NCI-H1694 treated with DMSO at 0.1 percent for 48 hours (cell line): ENCODE data around the gene MYH11.
"Not testable (repeated sequence)": the region's sequence is repeated elsewhere in the genome, so short reads cannot be mapped to it uniquely, and the experiment has no call there.

Experiments used
- DNase-seq: peaks from one replicate; lab custom pipeline; 2025; lab: John Stamatoyannopoulos, UW

MYH11 gene

DNA sequence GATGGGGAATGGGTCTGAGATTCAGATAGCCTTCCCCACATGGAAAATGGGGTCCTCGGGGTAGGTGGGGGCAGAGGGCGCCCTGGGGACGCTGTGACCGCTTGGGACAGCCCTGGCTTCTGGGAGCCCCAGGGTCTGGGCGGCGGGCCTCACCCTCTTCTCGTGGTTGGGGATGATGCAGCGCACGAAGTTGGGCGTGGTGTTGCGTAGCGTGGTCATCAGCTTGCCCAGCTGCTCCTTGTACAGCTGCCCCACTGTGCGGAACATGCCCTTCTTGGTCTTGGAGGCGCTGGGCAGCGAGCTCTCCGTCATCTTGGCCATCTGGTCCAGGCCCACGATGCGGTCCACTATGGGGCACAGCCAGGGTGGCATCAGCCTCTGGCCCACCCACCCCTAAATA lies 106.8 kb downstream of the MYH11 start:
- DNase-seq: no peak

DNA sequence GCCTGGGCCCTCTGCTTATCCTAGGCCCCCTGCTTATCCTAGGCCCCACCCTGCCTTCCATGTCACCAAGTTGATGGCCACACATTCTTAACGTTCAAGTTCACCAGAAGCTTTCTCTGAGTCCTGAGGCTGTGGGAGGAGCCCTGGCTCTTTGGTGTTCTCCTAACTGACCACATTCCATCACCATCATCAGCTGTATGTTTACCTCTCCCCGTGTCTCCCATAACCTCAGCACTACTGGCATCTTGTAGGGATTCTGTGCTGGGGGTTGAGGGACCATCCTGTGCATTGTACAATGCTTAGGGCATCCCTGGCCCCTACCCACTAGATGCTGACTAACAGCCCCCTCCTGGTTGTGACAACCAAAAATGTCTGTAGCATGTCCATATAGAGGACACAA lies 107.5 kb downstream of the MYH11 start:
- no peak for DNase-seq

DNA sequence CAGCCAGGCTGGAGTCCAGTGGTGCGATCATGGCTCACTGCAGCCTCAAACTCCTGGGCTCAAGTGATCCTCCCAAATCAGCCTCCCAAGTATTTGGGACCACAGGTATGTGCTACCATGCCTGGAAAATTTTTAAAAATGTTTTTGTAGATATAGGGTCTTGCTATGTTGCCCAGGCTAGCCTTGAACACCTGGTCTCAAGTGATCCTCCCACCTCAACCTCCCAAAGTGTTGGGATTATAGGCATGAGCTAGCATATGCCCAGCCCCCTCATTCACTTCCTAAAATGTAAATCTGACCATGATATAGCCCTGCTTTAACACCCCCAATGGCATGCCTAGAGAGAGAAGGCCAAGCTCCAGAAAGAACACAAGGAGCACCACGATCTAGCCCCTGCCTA lies 108.2 kb downstream of the MYH11 start:
- no peak for DNase-seq

DNA sequence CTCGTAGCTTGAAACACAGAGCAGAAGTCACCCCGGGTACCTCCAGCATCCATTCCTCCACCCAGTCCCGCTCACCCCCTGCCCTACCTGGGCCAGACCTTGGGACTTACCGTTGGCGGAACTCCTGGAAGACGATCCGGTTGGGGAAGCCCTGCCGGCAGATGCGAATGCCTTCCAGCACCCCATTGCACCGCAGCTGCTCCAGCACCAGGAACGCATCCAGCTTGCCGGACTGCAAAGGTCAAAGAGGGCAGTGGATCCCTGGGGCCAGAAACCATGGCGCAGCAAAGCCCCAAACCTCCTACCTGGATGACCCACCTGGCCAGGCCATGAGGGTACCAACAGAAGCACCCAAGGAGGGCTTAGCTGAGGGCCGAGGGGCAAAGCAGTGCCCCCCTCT lies 108.9 kb downstream of the MYH11 start:
- DNase-seq: no peak

DNA sequence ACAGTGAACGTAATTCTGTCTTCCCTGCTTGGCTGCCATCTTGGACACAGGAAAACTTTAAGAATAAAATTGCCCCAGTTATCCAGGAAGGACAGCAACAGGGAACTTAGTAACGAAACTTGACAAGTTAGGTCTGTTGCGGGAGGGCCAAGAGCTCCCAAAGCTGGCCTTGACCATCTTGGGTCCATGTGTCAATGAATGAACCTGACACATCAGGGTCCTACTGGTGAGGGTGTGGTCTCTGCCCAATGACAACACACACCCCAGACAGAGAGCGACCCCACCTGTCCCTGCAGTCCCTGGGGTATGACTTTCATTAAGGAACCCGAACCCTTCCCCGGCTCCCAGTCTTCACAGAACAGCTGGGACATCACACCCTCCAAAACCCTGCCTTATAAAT lies 110.5 kb downstream of the MYH11 start:
- no peak for DNase-seq

DNA sequence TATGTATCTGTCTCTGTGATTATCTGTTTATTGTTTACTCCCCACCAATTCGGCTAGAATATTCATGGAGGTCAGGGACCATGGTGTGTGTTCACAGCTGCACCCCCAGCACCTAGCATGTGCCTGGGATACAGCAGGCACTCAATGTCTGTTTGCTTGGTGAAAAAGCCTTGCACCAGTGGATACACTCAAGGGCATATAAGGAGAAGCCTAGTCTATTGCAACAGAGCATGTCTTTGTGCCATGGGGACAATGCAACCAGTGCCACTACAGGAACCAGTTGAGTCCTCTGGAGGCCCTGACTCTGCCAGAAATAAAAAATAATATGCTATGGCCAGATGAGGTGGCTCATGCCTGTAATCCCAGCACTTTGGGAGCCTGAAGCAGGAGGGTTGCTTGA lies 113.2 kb downstream of the MYH11 start:
- no peak for DNase-seq

DNA sequence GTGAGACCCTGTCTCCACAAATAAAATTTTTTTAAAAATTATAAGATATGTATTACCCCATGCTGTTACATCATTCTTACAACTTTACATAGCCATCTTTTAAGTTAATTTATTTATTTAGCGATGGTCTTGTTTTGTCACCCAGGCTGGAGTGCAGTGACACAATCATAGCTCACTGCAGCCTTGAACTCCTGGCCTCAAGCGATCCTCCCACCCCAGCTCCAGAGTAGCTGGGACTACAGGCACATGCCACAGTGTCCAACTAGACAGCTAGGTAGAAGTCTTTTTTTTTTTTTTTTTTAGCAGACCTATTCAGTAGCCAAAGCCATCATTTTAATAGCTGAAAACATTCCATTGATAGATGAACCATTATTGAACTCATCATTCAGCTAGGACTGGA lies 114.1 kb downstream of the MYH11 start:
- no peak for DNase-seq

DNA sequence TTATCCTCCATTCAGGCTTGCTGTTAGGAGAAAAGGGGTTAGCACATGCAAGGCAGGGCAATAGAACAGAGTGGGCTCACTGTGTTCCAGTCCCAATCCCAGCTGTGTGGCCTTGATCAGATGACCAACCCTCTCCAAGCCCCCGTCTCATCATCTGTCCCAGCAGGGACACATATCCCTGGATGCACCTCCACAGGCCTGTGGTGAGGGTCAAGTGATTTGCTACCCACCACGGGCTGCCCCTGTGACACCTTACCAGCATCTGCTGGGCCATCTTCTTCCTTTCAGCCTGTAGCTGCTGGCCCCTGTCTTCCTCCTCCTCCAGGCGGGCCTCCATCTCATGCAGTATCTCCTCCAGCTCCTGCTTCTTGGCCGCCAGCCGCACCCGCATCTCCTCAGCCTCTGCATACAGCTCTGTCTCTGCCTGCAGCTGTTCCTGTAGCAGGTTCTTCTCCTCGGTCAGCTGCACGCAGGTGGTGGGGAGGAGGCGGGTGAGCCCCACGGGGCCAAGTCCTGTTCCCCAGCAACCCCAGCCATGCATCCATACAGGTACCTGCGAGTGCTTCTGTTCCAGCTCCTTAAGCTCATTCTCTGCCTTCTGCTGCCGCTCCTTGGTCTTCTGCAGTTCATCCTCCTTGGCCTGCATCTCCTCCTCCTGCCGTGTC lies 115.5 kb downstream of the MYH11 start:
- no peak for DNase-seq

DNA sequence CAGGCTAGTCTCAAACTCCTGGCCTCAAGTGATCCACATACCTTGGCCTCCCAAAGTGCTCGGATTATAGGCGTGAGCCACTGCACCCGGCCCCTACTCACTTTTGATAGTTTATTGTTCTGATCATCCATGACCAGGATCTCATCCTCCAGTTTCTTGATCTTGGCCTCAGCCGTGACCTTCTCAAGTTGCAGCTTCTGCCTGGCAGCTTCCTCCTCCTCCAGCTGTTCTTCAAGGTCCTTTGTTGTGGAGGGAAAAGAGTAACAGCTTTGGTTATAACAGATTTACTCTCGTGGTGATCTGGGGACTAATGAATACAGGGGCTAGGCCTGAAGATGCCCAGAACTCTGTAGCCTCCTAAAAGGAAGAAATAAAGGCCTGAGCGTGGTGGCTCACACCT lies 116.9 kb downstream of the MYH11 start:
- no peak for DNase-seq

DNA sequence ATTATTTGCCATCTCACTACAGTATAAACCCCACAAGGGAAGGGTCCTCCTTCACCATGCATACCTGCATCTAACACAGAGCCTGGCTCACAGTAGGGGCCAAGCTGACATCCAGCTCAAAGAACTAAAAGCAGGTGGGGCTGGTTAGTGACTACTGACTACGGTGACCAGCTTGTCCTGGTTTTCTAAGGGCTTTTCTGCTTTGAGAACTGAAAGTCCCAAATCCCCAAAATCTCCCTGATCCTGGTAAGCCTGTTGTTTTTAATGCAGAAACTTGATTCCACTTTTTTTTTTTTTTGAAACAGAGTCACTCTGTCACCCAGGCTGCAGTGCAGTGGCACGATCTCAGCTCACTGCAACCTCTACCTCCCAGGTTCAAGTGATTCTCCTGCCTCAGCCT lies 117.4 kb downstream of the MYH11 start:
- no peak for DNase-seq

DNA sequence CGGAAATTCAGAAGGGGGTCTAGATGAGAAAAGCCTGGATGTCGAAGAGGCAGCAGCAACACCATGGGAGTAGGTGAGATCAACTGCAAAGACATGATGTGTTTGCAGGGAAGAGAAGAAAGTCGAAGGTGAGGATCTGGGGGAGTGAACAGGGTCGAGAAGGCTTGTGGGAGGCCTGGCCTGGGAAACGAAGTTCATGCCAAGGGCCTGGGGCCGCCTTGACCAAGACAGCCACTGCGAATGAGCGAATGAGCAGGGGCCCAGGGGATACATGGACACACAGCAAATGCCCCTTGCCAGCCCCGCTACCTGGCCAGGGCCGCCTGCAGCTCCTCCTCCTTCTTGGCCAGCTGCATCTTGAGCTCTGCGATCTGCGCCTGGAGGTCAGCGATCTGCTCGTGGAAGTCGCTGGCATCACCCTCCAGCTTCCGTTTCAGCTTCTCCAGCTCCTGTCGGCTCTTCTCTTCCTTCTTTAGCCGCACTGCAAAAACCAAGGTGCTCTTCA lies 119.6 kb downstream of the MYH11 start:
- DNase-seq: no peak

DNA sequence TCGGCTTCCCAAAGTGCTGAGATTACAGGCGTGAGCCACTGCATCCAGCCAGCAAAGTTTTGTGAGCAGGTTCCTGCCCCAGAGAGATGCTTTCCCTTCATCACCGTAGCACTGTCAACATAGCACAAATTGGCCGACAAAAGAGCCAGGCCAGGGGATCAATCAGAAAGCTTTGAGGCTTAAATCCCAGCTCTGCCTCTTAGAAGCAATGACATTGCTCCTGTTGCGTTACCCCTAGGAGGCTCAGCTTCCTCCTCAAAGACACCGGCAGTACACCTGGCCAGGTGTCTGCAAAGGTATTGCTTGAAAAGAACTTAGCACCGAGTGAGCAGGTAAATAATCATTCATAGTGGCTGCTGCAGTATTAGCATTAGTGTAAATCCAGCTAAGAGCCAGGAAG lies 120.3 kb downstream of the MYH11 start:
- no peak for DNase-seq

DNA sequence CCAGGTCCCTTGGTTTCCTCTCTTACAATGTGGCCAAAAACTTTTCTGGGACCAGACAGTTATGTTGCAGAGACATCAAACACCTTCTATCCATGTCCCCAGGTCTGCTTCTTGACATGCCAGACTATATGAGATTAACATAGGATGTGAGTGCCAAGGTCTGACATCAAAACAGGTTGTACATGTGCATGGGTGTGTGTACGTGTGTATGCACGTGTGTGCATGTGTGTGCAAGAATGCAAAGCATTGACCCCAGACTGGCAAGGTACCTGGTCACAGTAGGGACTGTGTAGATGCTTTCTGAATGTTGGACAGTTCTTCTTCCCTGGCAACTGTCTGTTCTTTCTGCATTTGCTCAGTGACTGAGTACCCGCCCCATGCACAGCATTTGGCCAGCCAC lies 121.2 kb downstream of the MYH11 start:
- DNase-seq: no peak

DNA sequence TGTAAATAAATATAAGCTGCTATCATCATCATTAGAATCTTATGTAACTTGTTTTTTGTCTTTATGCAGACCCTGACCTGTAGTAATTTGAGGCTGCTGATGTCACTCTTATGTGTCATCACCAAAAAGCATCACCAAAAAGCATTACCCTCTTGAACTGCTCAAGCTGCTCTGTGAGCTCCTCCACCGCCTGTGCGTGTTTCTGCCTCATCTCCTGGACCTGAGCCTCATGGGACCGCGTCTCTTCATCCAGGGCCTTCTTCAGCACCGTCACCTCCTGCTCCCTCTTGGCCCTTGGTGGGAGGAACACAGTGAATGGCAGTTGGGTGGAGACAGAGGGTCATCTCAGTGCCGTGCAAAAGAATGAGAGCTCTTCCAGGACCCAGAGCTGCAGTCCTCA lies 124.4 kb downstream of the MYH11 start:
- no peak for DNase-seq

DNA sequence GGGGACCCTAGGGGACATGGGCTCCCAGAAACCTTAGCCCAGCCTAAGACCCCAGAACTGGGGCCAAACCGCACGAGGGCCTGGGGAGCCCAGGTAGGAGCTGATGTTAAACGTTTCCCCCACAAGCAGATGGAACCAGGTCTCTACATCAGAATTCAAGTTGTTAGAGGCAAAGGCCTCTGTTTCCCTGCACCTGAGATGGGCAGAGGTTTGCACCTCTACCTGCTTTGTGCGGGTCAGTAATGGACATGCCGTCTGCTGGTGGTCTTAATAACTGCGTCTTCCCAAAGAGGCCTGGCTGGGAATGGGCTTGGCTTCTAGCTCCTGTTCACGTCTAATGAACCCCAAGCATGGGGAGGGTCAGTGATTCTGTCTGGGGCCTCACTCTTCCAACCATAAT lies 127.7 kb downstream of the MYH11 start:
- no peak for DNase-seq

DNA sequence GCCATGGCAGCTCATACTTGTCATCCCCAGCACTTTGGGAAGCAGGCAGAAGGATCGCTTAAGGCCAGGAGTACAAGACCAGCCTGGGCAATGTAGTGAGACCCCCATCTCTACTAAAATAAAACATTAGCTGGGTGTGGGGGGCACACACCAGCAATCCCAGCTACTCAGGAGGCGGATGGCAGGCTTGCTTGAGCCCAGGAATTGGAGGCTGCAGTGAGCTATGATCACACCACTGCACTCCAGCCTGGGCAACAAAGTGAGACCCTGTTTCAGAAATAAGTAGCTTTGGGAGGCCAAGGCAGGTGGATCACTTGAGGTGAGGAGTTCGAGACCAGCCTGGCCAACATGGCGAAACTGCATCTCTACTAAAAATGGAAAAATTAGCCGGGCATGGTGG lies 129.1 kb downstream of the MYH11 start:
- DNase-seq: not testable (repeated sequence)

DNA sequence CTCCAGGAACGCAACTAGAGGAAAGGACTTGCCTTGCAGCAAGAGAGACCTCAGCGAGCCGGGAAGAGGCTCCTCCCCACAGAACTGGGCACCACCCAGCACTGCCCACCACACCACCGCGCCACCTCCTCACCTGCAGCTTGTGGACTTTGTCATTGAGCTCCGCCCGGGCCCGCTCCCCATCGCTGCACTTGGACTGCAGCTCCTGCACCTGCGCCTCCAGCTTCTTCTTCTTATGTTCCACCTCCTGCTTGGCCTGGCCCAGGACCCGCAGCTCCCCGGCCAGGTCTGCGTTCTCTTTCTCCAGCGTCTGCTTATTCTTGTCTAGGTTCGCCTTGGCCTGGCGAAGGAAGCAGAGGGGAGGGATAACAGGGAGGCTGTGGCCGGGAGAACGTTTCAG lies 130.1 kb downstream of the MYH11 start:
- no peak for DNase-seq

DNA sequence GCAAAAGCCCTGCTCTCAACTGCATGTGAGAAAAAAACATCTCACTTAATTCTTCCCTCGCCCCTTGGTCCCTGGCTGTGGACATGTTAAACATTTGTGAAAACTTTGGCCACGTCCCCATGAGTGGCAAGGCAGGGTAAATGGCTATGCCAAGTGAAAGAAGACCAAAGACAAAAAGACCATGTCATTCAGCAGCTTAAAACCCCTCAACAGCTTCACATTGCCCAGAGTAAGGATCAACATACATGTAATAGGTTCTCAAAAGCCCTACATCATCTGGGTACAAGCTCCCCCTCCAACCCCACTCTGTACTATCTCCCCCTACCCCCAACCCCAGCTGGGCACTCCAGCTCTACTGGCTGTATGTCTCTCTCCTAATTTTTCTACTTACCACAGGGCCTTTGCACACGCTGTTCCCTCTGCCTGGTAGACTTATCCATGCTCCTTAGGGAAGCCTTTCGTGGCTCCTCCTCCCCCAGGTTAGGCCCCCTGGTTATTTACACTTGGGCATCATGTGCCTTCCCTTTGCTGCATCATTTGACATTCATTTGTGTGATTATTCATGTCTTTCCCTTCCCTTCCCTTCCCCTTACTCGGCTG lies 131.1 kb downstream of the MYH11 start:
- DNase-seq: no peak

DNA sequence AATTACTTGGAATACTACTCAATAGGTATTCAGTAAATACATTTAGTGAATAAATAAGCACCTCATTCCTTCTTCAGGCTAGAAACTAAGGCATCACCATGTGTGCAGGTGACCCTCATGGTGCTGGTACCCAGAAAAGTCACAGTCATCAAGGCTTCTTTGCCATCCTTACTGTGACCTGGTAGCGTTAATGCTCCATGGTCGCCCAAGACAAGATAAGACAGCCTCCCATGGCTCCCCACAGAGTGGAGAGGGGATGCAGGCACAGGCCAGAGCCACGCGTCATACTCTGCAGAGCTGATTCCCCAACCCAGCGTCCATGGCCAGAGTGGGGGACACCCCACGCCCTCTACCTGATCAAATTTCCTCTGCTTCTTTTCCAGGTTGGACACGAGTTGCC lies 133.0 kb downstream of the MYH11 start:
- DNase-seq: no peak

DNA sequence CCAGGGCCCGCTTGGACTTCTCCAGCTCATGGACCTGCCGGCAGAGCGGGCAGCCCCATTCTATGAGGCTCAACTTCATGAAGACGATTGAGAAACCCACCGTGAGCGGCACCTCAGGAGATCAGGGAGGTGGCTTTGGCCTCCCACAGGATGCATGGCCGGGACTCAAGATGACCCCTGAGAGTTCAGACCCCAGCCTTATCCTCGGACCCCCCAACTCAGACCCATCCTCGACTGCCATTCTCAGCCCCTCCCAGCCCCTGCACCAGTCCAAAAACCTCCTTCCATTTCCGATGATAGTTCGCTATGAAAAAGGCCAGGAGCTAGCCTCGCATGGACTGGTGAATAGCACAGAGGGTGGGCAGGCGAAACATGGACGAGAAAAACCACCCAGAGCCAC lies 135.8 kb downstream of the MYH11 start:
- DNase-seq: no peak

DNA sequence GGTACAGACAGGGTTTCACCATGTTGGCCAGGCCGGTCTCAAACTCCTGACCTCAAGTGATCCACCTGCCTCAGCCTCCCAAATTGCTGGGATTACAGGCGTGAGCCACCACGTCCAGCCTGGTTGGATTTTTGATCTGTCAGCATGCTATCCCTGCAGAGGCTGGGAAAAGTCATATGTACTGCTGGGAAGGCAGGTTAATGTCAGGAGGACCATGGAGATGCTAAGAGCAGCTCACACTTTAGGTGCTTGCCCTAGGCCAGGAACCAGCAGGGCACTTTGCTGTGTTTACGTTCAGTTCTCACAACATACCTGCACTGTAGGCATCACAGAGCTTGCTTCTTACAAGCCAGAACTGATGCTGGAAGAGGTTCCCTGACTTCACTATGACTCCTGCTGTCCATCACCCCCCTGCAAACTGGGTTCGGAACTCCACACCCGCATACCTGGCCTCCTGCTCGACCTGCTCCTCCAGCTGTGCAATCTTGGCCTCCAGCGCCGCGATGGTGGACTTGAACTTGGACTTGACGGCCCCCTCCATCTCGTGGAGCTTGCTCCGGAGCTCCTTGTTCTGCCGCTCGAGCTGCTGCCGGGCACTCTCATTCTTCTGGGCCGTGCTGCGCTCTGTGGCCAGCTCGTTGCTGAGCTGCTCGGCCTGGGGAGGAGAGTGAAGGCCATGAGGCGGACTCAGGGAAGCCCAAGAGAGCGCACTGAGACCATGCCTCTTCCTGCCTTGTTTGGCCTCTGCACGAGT lies 140.0 kb downstream of the MYH11 start:
- no peak for DNase-seq

DNA sequence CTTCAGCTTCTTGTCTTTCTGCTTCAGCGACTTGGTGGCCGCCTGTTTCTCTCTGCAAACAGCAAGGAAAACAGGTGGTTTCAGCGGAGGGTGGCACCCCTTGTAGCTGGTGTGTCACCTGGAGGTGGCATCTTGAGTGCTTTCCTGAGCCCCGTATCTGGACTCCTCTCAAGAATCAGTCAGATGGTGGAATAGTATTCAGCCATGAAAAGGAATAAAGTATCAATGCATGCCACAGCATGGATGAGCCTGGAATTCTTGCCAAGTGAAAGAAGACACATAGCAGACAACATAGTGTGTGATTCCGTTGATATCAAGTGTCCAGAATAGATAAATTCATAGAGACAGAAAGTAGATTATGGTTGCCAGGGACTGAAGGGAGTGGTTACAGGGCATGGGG lies 141.6 kb downstream of the MYH11 start:
- no peak for DNase-seq

DNA sequence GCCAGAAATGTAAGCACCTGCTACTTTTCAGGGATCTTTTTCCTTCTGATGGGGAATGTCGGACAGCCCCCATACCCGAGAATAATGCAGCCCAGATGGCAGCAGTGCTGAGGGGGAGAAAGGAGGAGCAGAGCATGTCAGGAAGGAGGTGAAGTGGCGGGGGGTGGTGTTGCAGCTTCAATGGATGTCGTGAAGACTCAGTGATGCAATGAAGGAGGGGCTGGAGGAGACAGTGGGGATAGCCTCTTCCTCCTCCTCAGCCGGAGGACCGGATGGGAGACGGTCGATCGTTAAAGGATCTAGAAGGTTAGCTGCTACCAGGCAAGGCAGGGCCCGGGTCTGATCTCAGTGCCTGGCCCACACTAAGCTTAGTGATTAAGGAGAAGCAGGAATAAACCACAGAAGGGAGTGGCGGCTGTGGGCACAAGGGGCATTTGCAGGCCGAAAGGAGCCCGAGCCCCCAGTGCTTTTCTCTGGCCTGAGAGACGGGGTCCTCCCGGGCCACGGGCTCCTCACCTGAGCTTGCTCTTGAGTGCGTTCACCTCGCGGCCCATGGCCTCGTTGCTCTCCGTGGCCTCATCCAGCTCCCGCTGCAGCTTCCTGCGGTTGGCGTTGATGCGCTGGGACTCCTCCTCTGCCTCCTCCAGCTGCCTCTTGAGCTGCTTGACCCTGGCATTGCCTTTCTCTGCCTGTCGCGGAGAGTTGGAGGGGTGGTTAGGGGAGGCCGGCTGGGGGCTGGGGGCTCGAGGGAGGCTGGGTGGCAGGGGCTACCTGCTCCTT lies 142.2 kb downstream of the MYH11 start:
- DNase-seq: no peak
